Keratinocyte (primary cell): ENCODE measurements around the gene SMG9. TPM values are rescaled to one million over a fixed set of nuclear protein-coding genes. Genes with fewer than 3 reads are reported as not detected.

Source experiments
- DNase-seq: peaks from one replicate; pipeline ENCODE4 v3.0.0-alpha.2; 2011; ENCODE audit warnings: low read depth, missing footprints, low spot score
- FAIRE-seq: peaks from 2 replicates; lab custom pipeline; 2011; peaks lifted over from hg19 to GRCh38; lab: Jason Lieb, UNC
- H2AFZ ChIP-seq: 2 replicates; pipeline ENCODE4 v1.6.0; 2012; ENCODE audit warnings: low read length, control low read depth, inconsistent platforms; ENCODE audit not compliant: control insufficient read depth
- H3K27ac ChIP-seq: 2 replicates; pipeline ENCODE4 v1.5.1; 2011; ENCODE audit warnings: low read length; ENCODE audit not compliant: control insufficient read depth, insufficient read depth
- H3K27me3 ChIP-seq: 3 replicates; pipeline ENCODE4 v1.6.0; 2011; ENCODE audit warnings: low read length; ENCODE audit not compliant: control insufficient read depth, insufficient read depth; ENCODE audit errors: extremely low read depth
- H3K36me3 ChIP-seq, 2 experiments: 2 replicates in 1 of 2; 3 replicates in 1 of 2; pipeline ENCODE4 v1.5.1; 2011; ENCODE audit warnings: low read length in 2 of 2, mild to moderate bottlenecking in 1 of 2; ENCODE audit not compliant: control insufficient read depth in 2 of 2, insufficient read depth in 2 of 2; ENCODE audit errors: extremely low read depth in 1 of 2
- H3K4me1 ChIP-seq: 3 replicates; pipeline ENCODE4 v1.5.1; 2011; ENCODE audit warnings: low read length; ENCODE audit not compliant: control insufficient read depth, insufficient read depth; ENCODE audit errors: extremely low read depth
- H3K4me2 ChIP-seq: 3 replicates; pipeline ENCODE4 v1.6.0; 2011; ENCODE audit warnings: low read depth, low read length; ENCODE audit not compliant: control insufficient read depth, insufficient read depth; ENCODE audit errors: extremely low read depth
- H3K4me3 ChIP-seq, 3 experiments: fragments of 200-600 bp in 1 of 3; sonication (generic) in 1 of 3; 2 replicates in 2 of 3; 3 replicates in 1 of 3; pipeline ENCODE4 v1.5.1; 2011 to 2016; ENCODE audit warnings: low read length in 3 of 3, mild to moderate bottlenecking in 3 of 3, control low read depth in 2 of 3, inconsistent platforms in 1 of 3, low read depth in 1 of 3, mixed read lengths in 1 of 3, mixed run types in 1 of 3, moderate library complexity in 1 of 3; ENCODE audit not compliant: control insufficient read depth in 2 of 3, insufficient read depth in 2 of 3; ENCODE audit errors: extremely low read depth in 1 of 3
- H3K79me2 ChIP-seq: 2 replicates; pipeline ENCODE4 v1.6.0; 2012; ENCODE audit warnings: low read length; ENCODE audit not compliant: control insufficient read depth, insufficient read depth
- H3K9ac ChIP-seq: 3 replicates; pipeline ENCODE4 v1.6.0; 2011; ENCODE audit warnings: low read length; ENCODE audit not compliant: control insufficient read depth, insufficient read depth; ENCODE audit errors: extremely low read depth
- H3K9me1 ChIP-seq: 3 replicates; pipeline ENCODE4 v1.6.0; 2011; ENCODE audit warnings: low read length; ENCODE audit not compliant: control insufficient read depth, insufficient read depth; ENCODE audit errors: extremely low read depth
- H3K9me3 ChIP-seq: 2 replicates; pipeline ENCODE4 v1.5.1; 2012; ENCODE audit warnings: low read depth, low read length; ENCODE audit not compliant: control insufficient read depth
- H4K20me1 ChIP-seq: 3 replicates; pipeline ENCODE4 v1.6.0; 2011; ENCODE audit warnings: low read length; ENCODE audit not compliant: control insufficient read depth, insufficient read depth; ENCODE audit errors: extremely low read depth
- EZH2 ChIP-seq: IDR thresholded peaks from one replicate; pipeline ENCODE4 v1.6.1; 2012; ENCODE audit warnings: inconsistent platforms, mild to moderate bottlenecking, low read length, moderate library complexity
- dilution Hi-C: fragments of 300-500 bp; cut with MboI; formaldehyde crosslinking; loops from one replicate; pipeline ENCODE4 v1.7.0; 2020; ENCODE audit warnings: low sequenced_read_pairs; ENCODE audit not compliant: extremely low pct_ligation_motif_present
- polyA plus RNA-seq, 5 experiments: library from polyadenylated mRNA; depleted of rRNA in 3 of 5; stranded (reverse) in 3 of 5; stranded (forward) in 1 of 5; unstranded in 1 of 5; fragments of >200 nt; gene quantifications; 1 replicate in 1 of 5; 2 replicates in 3 of 5; 3 replicates in 1 of 5; pipeline versions ENCODE4 v1.2.1 to v1.2.3, GENCODE V29; 2011 to 2012; ENCODE audit warnings: missing spikeins in 2 of 5, low read depth in 1 of 5, low replicate concordance in 1 of 5
- TF ChIP-seq, protein P1 (sequence below), 3 experiments: IDR thresholded peaks in 1 of 3; conservative IDR thresholded peaks in 1 of 3; optimal IDR thresholded peaks in 1 of 3; 2 replicates in 2 of 3; 3 replicates in 1 of 3; pipeline versions ENCODE3 to v1.5.1; 2011; ENCODE audit warnings: low read length in 3 of 3, mild to moderate bottlenecking in 3 of 3, moderate library complexity in 2 of 3, control low read depth in 1 of 3, inconsistent platforms in 1 of 3; ENCODE audit not compliant: insufficient read depth in 2 of 3; ENCODE audit errors: extremely low read depth in 1 of 3

SMG9 gene
- polyA plus RNA-seq, 1 donor (not counting 4 experiments of a cell fraction or from before 2014, with no cell fraction given), result 15.6 TPM

- H2AFZ ChIP-seq, result no peak overlapping the region
- peaks cover 54% of the 10 kb centered on the region for H3K4me1 ChIP-seq
- no peaks in the 10 kb centered on the region for H3K9me1 ChIP-seq
- DNase-seq (no peak), FAIRE-seq (no peak)
- H3K36me3 ChIP-seq, result peaks cover 0 to 2% of the 10 kb centered on the region in 2 experiments
- H3K27me3 ChIP-seq, result no peaks in the 10 kb centered on the region
- no peak overlapping the region for H3K27ac ChIP-seq
- H4K20me1 ChIP-seq, result no peaks in the 10 kb centered on the region
- H3K9ac ChIP-seq, result no peak overlapping the region
- no peak overlapping the region for H3K4me3 ChIP-seq
- no peaks in the 10 kb centered on the region for H3K79me2 ChIP-seq
- TF ChIP-seq, protein P1, sequence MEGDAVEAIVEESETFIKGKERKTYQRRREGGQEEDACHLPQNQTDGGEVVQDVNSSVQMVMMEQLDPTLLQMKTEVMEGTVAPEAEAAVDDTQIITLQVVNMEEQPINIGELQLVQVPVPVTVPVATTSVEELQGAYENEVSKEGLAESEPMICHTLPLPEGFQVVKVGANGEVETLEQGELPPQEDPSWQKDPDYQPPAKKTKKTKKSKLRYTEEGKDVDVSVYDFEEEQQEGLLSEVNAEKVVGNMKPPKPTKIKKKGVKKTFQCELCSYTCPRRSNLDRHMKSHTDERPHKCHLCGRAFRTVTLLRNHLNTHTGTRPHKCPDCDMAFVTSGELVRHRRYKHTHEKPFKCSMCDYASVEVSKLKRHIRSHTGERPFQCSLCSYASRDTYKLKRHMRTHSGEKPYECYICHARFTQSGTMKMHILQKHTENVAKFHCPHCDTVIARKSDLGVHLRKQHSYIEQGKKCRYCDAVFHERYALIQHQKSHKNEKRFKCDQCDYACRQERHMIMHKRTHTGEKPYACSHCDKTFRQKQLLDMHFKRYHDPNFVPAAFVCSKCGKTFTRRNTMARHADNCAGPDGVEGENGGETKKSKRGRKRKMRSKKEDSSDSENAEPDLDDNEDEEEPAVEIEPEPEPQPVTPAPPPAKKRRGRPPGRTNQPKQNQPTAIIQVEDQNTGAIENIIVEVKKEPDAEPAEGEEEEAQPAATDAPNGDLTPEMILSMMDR (optimal IDR thresholded peaks at IDR 0.05 in 1 of 3, IDR thresholded peaks at IDR 0.05 in 1 of 3, conservative IDR thresholded peaks at IDR 0.05 in 1 of 3; ENCODE audit: extremely low read depth in 1 of 3, insufficient read depth in 2 of 3, low read length in 3 of 3), result no peak
- no peak for TF ChIP-seq EZH2
- dilution Hi-C loops, result no loop called here
- H3K9me3 ChIP-seq, result no peaks in the 10 kb centered on the region
- no peak overlapping the region for H3K4me2 ChIP-seq
These were observed 6.2 kb upstream of the SMG9 start for GRCh38 chr19:43760941-43761340.

GRCh38 chr19:43759515-43759914 is 4.8 kb upstream of the SMG9 start:
- H2AFZ ChIP-seq, result no peak overlapping the region
- peaks cover 50% of the 10 kb centered on the region for H3K4me1 ChIP-seq
- DNase-seq, result peak; percentile 98
- H3K9me1 ChIP-seq, result no peaks in the 10 kb centered on the region
- peak overlapping the region; percentile 92 for H3K4me2 ChIP-seq
- dilution Hi-C loops, result no loop called here
- no peak for TF ChIP-seq EZH2
- TF ChIP-seq, protein P1 (optimal IDR thresholded peaks at IDR 0.05 in 1 of 3, IDR thresholded peaks at IDR 0.05 in 1 of 3, conservative IDR thresholded peaks at IDR 0.05 in 1 of 3; ENCODE audit: extremely low read depth in 1 of 3, insufficient read depth in 2 of 3, low read length in 3 of 3), result peak; percentile 41 to 59 (median 48)
- H3K79me2 ChIP-seq, result peaks cover 2% of the 10 kb centered on the region
- H4K20me1 ChIP-seq, result no peaks in the 10 kb centered on the region
- FAIRE-seq, result peak; percentile 73
- no peak overlapping the region for H3K4me3 ChIP-seq
- H3K27me3 ChIP-seq, result no peaks in the 10 kb centered on the region
- H3K36me3 ChIP-seq, result peaks cover 0 to 2% of the 10 kb centered on the region in 2 experiments
- H3K9ac ChIP-seq, result peak overlapping the region; percentile 84
- H3K9me3 ChIP-seq, result no peaks in the 10 kb centered on the region
- H3K27ac ChIP-seq, result peak overlapping the region; percentile 100
